IPS-18a (cell line): Measurements from ENCODE around the gene TMUB1.

Source experiments
- H3K27ac ChIP-seq: one replicate; pipeline ENCODE4 v1.5.1; 2013; ENCODE audit warnings: low read length
- H3K27me3 ChIP-seq: one replicate; pipeline ENCODE4 v1.6.1; 2013; ENCODE audit warnings: mild to moderate bottlenecking, low read length; ENCODE audit not compliant: control insufficient read depth, insufficient read depth
- H3K36me3 ChIP-seq: one replicate; pipeline ENCODE4 v1.6.1; 2013; ENCODE audit warnings: low read depth, low read length; ENCODE audit not compliant: control insufficient read depth
- H3K4me1 ChIP-seq: one replicate; pipeline ENCODE4 v1.6.1; 2013; ENCODE audit warnings: low read depth, low read length; ENCODE audit not compliant: control insufficient read depth
- H3K4me3 ChIP-seq: one replicate; pipeline ENCODE4 v1.5.1; 2013; ENCODE audit warnings: low read length
- H3K9ac ChIP-seq: one replicate; pipeline ENCODE4 v1.6.1; 2013; ENCODE audit warnings: mild to moderate bottlenecking, low read length, moderate library complexity
- H3K9me3 ChIP-seq: one replicate; pipeline ENCODE4 v1.6.1; 2013; ENCODE audit warnings: low read depth, low read length; ENCODE audit not compliant: control insufficient read depth

Gene TMUB1

DNA sequence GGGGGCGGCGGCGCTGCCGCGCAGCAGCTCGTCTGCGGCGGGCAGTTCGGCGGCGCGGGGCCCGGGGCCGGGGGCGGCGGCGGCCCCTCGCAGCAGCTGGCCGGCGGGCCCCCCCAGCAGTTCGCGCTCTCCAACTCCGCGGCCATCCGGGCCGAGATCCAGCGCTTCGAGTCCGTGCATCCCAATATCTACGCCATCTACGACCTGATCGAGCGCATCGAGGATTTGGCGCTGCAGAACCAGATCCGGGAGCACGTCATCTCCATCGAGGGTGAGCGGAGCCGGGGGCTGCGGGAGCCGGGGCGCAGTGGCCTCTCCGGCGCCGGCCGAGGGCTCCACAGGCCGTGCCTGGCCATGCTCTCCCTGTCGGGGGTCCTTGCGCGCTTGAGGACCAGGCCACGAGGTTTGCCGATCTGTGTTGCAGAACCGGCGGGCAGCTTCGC is 3.5 kb upstream of the TMUB1 start:
- Histone ChIP-seq H3K27me3 (peaks cover 47% of the 10 kb centered on the region), H3K4me3 (peak overlapping the region; percentile 82), H3K9me3 (no peaks in the 10 kb centered on the region), H3K27ac (no peak overlapping the region), H3K36me3 (no peaks in the 10 kb centered on the region), H3K4me1 (peaks cover 31% of the 10 kb centered on the region), H3K9ac (peak overlapping the region; percentile 73)

DNA sequence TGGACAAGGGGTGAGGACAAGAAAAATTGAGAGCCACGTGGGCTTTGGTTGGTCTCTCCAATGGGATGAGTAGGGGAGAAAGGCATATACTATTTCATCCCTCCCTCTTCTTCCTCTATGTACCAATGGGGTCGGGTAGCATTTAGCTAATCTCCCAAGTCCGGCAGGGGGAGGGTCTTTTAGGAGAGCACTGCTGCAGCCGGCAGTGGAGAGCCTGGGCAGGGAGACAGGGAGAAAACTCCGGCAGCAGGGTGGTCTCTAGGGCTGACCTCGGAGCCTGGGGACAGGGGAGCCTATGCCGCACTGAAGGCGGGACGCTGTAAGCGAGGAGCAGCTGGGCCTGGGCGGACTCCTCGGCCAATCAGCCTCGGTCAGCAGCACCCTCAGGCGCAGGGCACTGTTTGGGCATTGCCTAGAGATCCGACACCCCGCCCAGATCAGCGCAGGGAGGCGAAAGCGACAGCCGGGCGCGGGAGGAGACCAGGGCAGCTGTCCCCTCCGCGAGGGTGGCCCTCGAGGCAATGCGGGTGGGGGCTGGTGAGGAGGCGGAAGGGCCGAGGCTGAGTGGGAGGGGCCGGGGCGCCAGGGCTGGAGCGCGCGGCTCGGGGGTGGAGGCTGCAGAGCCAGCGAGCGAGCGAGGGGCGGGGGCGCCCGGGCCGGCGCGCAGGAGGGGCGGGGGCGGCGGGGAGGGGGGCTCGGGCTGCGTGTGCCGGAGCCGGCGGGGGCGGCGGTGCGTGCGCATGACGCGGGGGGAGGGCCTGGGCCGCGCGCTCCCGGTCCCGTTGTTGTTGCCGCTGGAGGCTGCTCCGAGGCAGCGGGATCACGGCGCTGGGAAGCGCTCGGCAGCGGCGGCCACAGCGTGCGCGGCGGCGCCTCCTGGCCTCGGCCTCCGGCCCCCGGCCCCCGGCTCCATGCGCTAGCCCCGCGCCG is 2.7 kb upstream of the TMUB1 start, which contains the start of gene AGAP3:
Gene AGAP3, plus strand, starts transcription at position 785 of the 930 bp plus-strand sequence. CDS start 267 bp downstream, outside the sequence.
- no peaks in the 10 kb centered on the region for H3K36me3 ChIP-seq
- H3K27ac ChIP-seq, result no peak within 1 kb of the TSS
- peak within 1 kb of the TSS; percentile 82 for H3K4me3 ChIP-seq
- peak within 1 kb of the TSS; percentile 73 for H3K9ac ChIP-seq
- peaks cover 31% of the 10 kb centered on the region for H3K4me1 ChIP-seq
- peaks cover 47% of the 10 kb centered on the region for H3K27me3 ChIP-seq
- no peaks in the 10 kb centered on the region for H3K9me3 ChIP-seq

DNA sequence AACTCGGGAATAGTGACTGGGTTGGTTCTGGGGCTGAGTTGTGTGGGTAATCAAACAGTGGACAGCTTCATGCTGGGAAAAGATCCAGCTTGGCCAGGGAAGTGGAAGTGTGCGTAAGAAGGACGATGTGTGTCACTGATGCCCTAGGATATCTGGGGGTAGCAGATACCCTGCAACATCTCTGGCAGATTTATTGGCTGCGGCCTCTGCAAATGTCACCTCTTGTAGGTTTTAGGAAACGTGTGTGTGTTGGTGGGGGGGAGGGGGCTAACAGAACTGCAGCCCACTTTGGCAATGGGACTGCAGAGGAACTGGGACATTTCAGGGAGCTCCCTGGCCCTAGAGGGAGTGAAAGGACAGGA is 2.0 kb upstream of the TMUB1 start:
- Histone ChIP-seq H3K4me3 (peak overlapping the region; percentile 53), H3K36me3 (no peaks in the 10 kb centered on the region), H3K4me1 (peaks cover 31% of the 10 kb centered on the region), H3K27me3 (peaks cover 47% of the 10 kb centered on the region), H3K27ac (no peak overlapping the region), H3K9ac (peak overlapping the region; percentile 45), H3K9me3 (no peaks in the 10 kb centered on the region)

DNA sequence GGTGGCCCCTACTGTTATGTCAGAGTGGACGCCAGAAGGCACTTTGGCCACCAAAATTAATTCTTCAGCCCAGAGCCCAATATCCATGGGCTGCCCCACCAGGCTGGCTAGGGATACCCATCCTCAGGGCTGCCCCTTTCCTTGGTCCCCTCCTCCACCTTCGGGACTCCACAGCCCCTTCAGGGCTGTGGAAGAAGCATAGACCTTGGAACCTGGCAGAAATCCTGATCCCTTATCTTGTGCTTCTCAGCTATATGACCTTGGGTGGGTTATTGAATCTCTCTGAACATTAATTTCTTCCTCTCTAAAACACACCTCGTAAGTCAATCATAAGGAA is 499 bp upstream of the TMUB1 start:
- H3K4me1 ChIP-seq, result peaks cover 30% of the 10 kb centered on the region
- H3K9ac ChIP-seq, result no peak overlapping the region
- peaks cover 35% of the 10 kb centered on the region for H3K27me3 ChIP-seq
- H3K27ac ChIP-seq, result no peak overlapping the region
- H3K36me3 ChIP-seq, result no peaks in the 10 kb centered on the region
- H3K4me3 ChIP-seq, result peak overlapping the region; percentile 65
- no peaks in the 10 kb centered on the region for H3K9me3 ChIP-seq

DNA sequence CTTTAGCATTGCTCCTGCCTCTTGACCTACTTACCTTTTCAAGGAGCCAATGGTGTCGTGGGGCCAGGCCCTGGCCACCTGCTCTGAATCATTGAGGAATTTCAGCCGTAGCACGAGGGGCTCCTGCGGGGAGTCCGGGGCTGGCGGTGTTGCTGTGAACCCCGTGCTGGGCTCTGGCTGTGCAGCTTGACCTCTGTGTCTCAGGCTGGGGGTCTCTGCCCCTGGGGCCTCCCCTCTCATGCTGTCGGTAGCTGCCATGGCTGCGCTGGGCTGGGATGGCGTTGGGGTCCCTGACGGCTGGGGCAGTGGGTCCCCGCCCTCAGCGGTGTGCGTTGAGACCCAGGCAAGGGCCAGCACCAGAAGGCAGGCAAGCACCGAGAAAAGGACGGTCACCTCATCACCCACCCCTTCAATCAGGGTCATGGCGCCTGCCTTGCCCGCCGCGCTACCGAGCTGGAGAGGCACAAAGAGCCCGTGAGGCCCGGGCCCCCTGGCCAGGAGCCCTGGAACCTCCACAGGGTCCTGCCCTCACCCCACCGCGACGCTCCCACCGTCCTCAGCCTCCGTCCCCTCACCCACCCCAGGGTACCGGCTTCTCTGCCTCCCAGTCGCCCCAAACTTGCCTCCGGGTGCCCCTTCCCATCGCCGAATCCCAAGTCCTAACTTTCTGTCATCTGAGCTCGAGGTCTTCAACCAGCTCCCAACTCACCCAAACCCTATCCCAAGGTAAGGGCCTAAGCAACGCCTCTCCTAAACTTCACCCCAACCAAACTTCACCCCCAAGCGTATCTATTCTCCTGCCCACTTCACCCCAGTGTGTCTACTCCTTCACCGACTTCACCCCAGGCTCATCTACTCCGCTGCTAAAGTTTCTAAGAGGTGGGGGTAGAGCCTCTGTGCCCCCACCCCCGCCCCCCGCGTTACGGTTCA is 887 bp downstream of the TMUB1 start:
- Histone ChIP-seq H3K4me1 (peaks cover 22% of the 10 kb centered on the region), H3K36me3 (no peaks in the 10 kb centered on the region), H3K27ac (no peak overlapping the region), H3K9ac (peak overlapping the region; percentile 16), H3K4me3 (peak overlapping the region; percentile 65), H3K9me3 (no peaks in the 10 kb centered on the region), H3K27me3 (peaks cover 21% of the 10 kb centered on the region)

DNA sequence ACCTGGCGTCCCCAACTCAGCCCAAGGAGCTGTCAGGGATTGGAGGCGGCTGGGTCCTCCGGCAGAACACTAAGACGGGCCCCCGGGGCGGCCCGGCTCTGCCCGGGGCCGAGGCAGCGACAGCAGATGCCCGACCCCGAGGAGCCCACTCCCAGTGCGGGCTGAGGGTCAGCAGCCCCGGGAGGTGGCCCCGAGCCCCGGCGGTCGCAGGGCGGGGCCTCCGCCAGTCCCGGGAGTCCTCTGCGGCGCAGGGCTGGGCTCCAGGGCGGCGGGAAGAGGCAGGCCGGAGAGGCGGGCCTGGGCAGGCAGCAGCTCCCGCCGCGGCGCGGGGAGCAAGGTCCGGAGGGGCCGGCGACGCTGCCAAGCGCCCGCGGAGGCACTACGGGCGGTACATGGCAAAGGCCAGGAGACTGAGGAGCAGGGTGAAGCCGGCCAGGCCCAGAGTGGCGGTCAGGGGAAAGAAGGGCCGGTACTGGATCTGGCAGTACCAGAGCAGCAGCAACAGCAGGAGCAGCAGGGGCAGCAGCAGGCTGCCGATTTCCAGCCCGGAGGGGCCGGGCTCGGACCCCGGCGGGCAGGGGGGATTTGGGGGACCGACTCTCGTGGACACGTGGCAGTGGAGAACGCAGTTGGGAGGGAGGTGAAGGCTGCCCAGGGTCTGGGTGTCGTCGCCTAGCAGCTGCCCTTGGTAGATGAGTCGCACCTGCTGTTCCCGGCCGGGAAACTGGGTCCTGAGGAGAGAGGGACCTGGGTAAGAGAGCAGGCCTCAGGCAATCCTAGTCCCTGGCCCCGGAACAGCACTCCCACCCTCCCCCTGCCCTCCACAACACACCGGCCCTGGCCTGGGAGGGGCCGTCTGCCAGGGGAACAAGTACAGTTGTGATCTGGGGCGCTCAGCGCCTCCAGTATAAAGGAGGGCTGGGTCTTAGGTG is 1.9 kb downstream of the TMUB1 start:
- Histone ChIP-seq H3K9me3 (no peaks in the 10 kb centered on the region), H3K27ac (no peak overlapping the region), H3K4me3 (peak overlapping the region; percentile 92), H3K27me3 (peaks cover 15% of the 10 kb centered on the region), H3K36me3 (no peaks in the 10 kb centered on the region), H3K4me1 (peaks cover 22% of the 10 kb centered on the region), H3K9ac (peak overlapping the region; percentile 11)

DNA sequence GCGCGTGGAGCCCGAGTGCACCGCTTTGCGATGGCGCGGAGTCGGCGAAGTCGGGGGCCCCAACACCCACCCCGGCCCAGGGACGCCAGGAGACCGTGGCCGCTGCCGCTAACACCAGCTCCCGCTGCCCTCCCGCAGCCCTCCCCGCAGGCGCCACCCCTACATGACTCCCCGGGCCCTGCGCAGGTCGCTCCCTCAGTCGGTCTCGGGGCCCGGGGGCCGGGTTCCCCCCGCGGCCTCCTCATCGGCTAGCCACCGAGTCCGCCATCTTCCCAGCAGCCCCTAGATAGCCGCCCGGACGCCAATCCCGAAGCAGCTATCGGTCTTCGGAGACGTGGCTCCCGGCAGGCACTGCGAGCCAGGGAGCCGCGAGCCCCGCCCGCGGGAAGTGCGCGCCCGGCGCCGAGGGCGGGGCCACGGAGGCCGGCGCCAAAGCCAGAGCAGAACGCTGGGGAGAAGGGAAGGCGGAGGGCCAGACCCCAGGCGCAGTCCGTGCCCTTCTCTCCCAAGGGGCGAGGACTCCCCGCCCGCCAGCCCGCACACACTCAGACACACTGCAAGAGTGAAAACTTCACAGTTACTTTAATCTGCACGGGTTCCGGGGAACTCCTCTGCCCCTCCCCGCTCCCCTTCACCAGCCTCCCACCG is 2.6 kb downstream of the TMUB1 start, which contains the start of gene FASTK:
Gene FASTK, minus strand, starts transcription at position 288 of the 648 bp plus-strand sequence. Its CDS starts 43 bp downstream, at position 245.
- H3K4me1 ChIP-seq, result peaks cover 22% of the 10 kb centered on the region
- peak within 1 kb of the TSS; percentile 92 for H3K4me3 ChIP-seq
- no peaks in the 10 kb centered on the region for H3K36me3 ChIP-seq
- no peak within 1 kb of the TSS for H3K27ac ChIP-seq
- peak within 1 kb of the TSS; percentile 91 for H3K9ac ChIP-seq
- H3K27me3 ChIP-seq, result peaks cover 15% of the 10 kb centered on the region
- no peaks in the 10 kb centered on the region for H3K9me3 ChIP-seq

DNA sequence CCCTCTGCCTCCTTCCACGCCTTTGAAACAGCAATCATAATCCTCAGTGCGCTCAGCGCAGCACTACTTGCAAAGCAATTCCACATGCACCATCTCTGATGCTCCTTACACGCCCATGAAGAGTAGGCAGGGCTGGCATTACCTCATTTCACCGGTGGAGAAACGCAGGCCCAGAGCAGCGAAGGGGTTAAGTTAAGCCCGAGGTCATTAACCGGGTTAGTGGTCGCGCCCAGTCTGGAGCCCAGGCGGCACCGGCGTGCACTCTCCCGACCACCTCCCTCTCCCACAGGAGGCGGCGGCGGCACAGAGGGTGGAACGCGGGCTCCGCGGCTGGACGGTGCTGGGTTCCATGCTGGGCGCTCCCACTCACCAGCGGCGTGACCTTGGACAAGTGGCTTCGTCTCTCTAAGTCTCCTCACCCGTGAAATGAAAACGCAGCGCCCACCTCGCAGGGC is 3.2 kb downstream of the TMUB1 start:
- Histone ChIP-seq H3K36me3 (peaks cover 5% of the 10 kb centered on the region), H3K27me3 (peaks cover 14% of the 10 kb centered on the region), H3K4me3 (peak overlapping the region; percentile 92), H3K9me3 (no peaks in the 10 kb centered on the region), H3K27ac (no peak overlapping the region), H3K4me1 (peaks cover 17% of the 10 kb centered on the region), H3K9ac (peak overlapping the region; percentile 91)

DNA sequence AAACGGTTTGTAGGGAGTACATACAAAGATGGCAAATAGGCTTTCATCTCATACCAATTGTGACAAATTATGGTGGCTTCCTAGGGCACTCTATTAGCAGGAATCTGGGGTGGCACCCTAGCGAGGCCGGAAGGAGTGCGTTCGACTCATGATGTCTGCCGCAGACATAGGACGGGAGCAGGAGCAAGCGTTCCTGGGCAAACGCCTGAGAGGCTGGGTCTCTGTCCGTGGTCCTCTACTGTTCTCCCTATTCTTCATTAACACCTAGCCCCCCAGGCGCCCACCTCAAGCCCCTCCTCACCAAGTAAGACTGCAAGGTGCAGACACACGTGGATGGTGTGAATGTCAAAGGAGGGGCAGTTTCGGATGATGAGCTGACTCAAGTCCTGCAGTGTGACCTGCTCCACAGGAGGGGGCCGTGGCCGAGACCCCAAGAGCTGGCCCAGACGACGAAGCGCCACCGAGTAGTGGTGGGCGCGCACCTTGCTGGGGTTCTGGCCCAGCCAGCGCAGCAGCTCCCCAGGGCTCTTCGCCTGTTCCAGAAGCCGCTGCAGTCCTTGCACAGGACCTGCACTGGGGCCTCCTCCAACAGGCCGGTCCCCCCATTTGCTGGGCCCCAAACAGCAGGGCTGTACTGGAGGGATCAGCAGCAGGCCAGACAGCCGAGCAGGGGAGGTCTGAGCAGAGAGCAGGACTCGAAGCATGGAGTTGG is 3.9 kb downstream of the TMUB1 start:
- peaks cover 14% of the 10 kb centered on the region for H3K4me1 ChIP-seq

More for the DNA sequence above, 3.9 kb downstream of the TMUB1 start:
- Histone ChIP-seq H3K27ac (no peak overlapping the region), H3K27me3 (peaks cover 7% of the 10 kb centered on the region), H3K9me3 (no peaks in the 10 kb centered on the region), H3K9ac (no peak overlapping the region), H3K4me3 (peak overlapping the region; percentile 92), H3K36me3 (peaks cover 12% of the 10 kb centered on the region)
